SK-N-SH (cell line): Measurements from ENCODE around the gene ADH1B. TPM values are rescaled to one million over a fixed set of nuclear protein-coding genes. Genes with fewer than 3 reads are reported as not detected.

Source experiments
- CTCF ChIA-PET: fragments of 300-600, 350-600 bp; formaldehyde crosslinking; extraction: SDS; loops from one replicate; lab custom pipeline; 2021; lab: Yijun Ruan, JAX
- POLR2A ChIA-PET: fragments of 350-600 bp; sonication (Branson Sonifier 250); formaldehyde crosslinking; extraction: SDS; loops from one replicate; lab custom pipeline; 2020; ENCODE audit warnings: antibody characterized with exemption, inconsistent platforms; lab: Yijun Ruan, JAX
- DNase-seq: peaks from one replicate; pipeline ENCODE4 v3.0.0; 2012
- H2AFZ ChIP-seq: fragments of 200-600 bp; sonication (generic); 2 replicates; pipeline ENCODE4 v1.8.1; 2016; ENCODE audit warnings: antibody characterized with exemption, mild to moderate bottlenecking, low read depth
- H3F3A ChIP-seq: fragments of 200-600 bp; sonication (generic); replicated peaks from 2 replicates; pipeline ENCODE3; 2016; ENCODE audit warnings: antibody characterized with exemption, mild to moderate bottlenecking; ENCODE audit not compliant: insufficient read depth
- H3K27ac ChIP-seq, 2 experiments: fragments of 200-500 bp in 1 of 2; fragments of 200-600 bp in 1 of 2; sonication (Bioruptor generic) in 1 of 2; sonication (generic), shearing (Covaris generic) in 1 of 2; 2 replicates each; pipeline versions ENCODE4 v1.5.1 to v1.6.1; 2014 to 2016; ENCODE audit warnings: low read depth in 2 of 2, inconsistent platforms in 1 of 2, low read length in 1 of 2, mild to moderate bottlenecking in 1 of 2, mixed read lengths in 1 of 2
- H3K27me3 ChIP-seq: fragments of 200-600 bp; sonication (generic), shearing (Covaris generic); 2 replicates; pipeline ENCODE4 v1.6.1; 2016; ENCODE audit warnings: mixed run types; ENCODE audit not compliant: insufficient read depth
- H3K36me3 ChIP-seq, 2 experiments: fragments of 200-500 bp in 1 of 2; fragments of 200-600 bp in 1 of 2; sonication (Bioruptor generic) in 1 of 2; sonication (generic) in 1 of 2; replicated peaks in 1 of 2; 2 replicates each; pipeline versions ENCODE3 to v1.5.1; 2014 to 2016; ENCODE audit warnings: low read length in 1 of 2, mild to moderate bottlenecking in 1 of 2; ENCODE audit not compliant: insufficient read depth in 2 of 2, control insufficient read depth in 1 of 2
- H3K4me1 ChIP-seq, 2 experiments: fragments of 200-500 bp in 1 of 2; fragments of 200-600 bp in 1 of 2; sonication (Bioruptor generic) in 1 of 2; sonication (generic), shearing (Covaris generic) in 1 of 2; 2 replicates each; pipeline versions ENCODE4 v1.5.1 to v1.6.1; 2014 to 2016; ENCODE audit warnings: low read depth in 1 of 2, low read length in 1 of 2, mixed run types in 1 of 2; ENCODE audit not compliant: insufficient read depth in 2 of 2, control insufficient read depth in 1 of 2
- H3K4me2 ChIP-seq: fragments of 200-600 bp; sonication (generic), shearing (Covaris generic); 2 replicates; pipeline ENCODE4 v1.6.1; 2017; ENCODE audit warnings: mixed run types
- H3K4me3 ChIP-seq, 2 experiments: fragments of 200-500 bp in 1 of 2; fragments of 200-600 bp in 1 of 2; sonication (Bioruptor generic) in 1 of 2; sonication (generic), shearing (Covaris generic) in 1 of 2; 2 replicates each; pipeline versions ENCODE4 v1.5.1 to v1.8.1; 2014 to 2016; ENCODE audit warnings: low read depth in 2 of 2, inconsistent platforms in 1 of 2, low read length in 1 of 2, mild to moderate bottlenecking in 1 of 2, mixed read lengths in 1 of 2, moderate library complexity in 1 of 2
- H3K79me2 ChIP-seq: fragments of 200-600 bp; sonication (generic); 2 replicates; pipeline ENCODE4 v1.8.1; 2017; ENCODE audit warnings: mild to moderate bottlenecking; ENCODE audit not compliant: insufficient read depth
- H3K9ac ChIP-seq: fragments of 200-600 bp; sonication (generic); 2 replicates; pipeline ENCODE4 v1.6.1; 2017; ENCODE audit warnings: mixed run types
- H3K9me2 ChIP-seq: fragments of 200-600 bp; sonication (generic); 2 replicates; pipeline ENCODE4 v1.6.1; 2017; ENCODE audit warnings: mixed run types
- H3K9me3 ChIP-seq: fragments of 200-600 bp; sonication (generic); 2 replicates; pipeline ENCODE4 v1.6.1; 2017; ENCODE audit warnings: mixed run types, mild to moderate bottlenecking, moderate library complexity
- H4K20me1 ChIP-seq: fragments of 200-600 bp; sonication (generic); 2 replicates; pipeline ENCODE4 v1.6.1; 2017; ENCODE audit warnings: mild to moderate bottlenecking, mixed run types; ENCODE audit not compliant: insufficient read depth
- CHD2 ChIP-seq: fragments of 150-350 bp; IDR thresholded peaks from 2 replicates; pipeline ENCODE4 v1.6.1; 2018; ENCODE audit warnings: low read length; ENCODE audit not compliant: partially characterized antibody
- ELF1 ChIP-seq: IDR thresholded peaks from 2 replicates; pipeline ENCODE4 v1.4.0; 2012
- EP300 ChIP-seq, 2 experiments: IDR thresholded peaks; 2 replicates each; pipeline versions ENCODE4 v1.4.0 to v1.6.1; 2012; ENCODE audit warnings: borderline replicate concordance in 1 of 2, low read depth in 1 of 2, low read length in 1 of 2
- FOSL2 ChIP-seq: IDR thresholded peaks from 2 replicates; pipeline ENCODE4 v1.4.0; 2012; ENCODE audit warnings: low read depth, mild to moderate bottlenecking, moderate library complexity, borderline replicate concordance
- FOXJ3 ChIP-seq: sonication (generic); formaldehyde crosslinking; IDR thresholded peaks from 2 replicates; pipeline ENCODE4 v1.5.1; 2020; ENCODE audit warnings: mild to moderate bottlenecking, missing genetic modification reagents
- GABPA ChIP-seq: IDR thresholded peaks from 2 replicates; pipeline ENCODE4 v1.4.0; 2012; ENCODE audit warnings: low read depth, mild to moderate bottlenecking
- GATA2 ChIP-seq: sonication (generic); formaldehyde crosslinking; IDR thresholded peaks from 2 replicates; pipeline ENCODE4 v1.5.0; 2020; ENCODE audit warnings: mild to moderate bottlenecking, missing genetic modification reagents
- JUND ChIP-seq: IDR thresholded peaks from 2 replicates; pipeline ENCODE4 v1.4.0; 2012
- POLR2AphosphoS5 ChIP-seq: IDR thresholded peaks from 2 replicates; pipeline ENCODE4 v1.6.1; 2012; ENCODE audit warnings: low read depth, low read length
- SIN3A ChIP-seq: IDR thresholded peaks from 2 replicates; pipeline ENCODE4 v1.6.1; 2012; ENCODE audit warnings: low read depth, mild to moderate bottlenecking, low read length, moderate library complexity, borderline replicate concordance
- WGBS: methylation state at CpG from one replicate; pipeline ENCODE4 v1.1.6; 2017; ENCODE audit warnings: low lambda C conversion rate; 5-methylcytosine and 5-hydroxymethylcytosine counted together
- polyA plus RNA-seq, 3 experiments: library from polyadenylated mRNA; depleted of rRNA; stranded (reverse); fragments of >200 nt; gene quantifications; 2 replicates each; pipeline ENCODE4 v1.2.3, GENCODE V29; 2012
- TF ChIP-seq, protein P1 (sequence below): fragments of 200-600 bp; sonication (generic); IDR thresholded peaks from 2 replicates; pipeline ENCODE4 v1.6.1; 2017; ENCODE audit warnings: antibody characterized with exemption, mild to moderate bottlenecking, moderate library complexity
- TF ChIP-seq, protein P2 (sequence below): fragments of 150-350 bp; IDR thresholded peaks from 2 replicates; pipeline ENCODE4 v1.6.1; 2017; ENCODE audit warnings: antibody characterized with exemption, low read length, low read depth, borderline replicate concordance
- TF ChIP-seq, protein P3 (sequence below): IDR thresholded peaks from 2 replicates; pipeline ENCODE4 v1.4.0; 2012; ENCODE audit warnings: low read depth, borderline replicate concordance

The ADH1B gene
- polyA plus RNA-seq, 1 of the 3 experiments (the other 2 are of a cell fraction) = not detected

DNA sequence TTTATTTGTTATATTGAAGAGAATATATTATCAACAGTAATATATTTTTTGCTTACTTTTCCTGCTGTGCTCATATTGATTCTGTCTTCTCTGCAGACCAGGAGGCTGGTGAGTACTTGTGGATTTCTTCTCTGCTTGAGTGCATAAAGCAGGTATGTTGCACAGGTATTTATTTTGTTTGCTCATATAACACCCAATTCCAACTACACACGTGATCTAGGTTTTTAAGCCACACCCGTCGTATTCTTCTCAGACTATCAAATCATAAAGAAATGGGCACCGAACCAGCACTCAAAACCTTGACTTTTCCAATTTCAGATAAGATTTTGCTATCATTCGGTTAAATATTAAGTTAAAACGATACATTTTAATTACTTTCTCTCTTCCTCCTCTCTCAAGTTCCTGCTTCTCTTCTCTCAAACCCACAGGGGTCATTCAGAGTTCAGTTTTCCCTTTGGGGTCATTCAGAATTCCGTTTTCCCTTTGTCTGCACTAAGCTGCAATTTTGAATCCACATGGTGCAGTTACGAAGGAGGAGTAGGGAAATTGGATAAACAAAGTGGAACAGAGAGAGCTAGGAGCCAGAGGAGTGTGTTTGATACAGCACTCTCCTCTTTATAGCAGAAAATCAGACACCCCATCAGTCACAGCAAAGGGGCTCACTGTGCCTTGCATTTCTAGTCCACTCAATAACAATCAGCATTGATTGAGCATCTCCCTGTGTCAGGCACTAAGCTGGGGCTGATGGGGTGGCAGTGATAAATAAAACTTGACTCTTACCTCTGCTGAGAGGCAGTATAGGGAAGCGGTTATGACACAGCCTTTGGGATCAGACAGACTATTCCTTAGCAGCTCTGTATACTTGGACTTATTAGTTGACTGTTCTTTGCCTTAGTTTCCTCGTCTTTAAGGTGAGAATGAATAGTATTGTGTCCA, 31.7 kb upstream of the ADH1B start, which contains the start of gene ADH1C:
Gene ADH1C, minus strand, starts transcription at position 145 of the 936 bp plus-strand sequence. Its CDS starts 71 bp downstream, at position 74.
- H3K9me2 ChIP-seq = 0 out of 2 replicates have a peak, but pooled peaks cover 2% of the 10 kb centered on the region
- H4K20me1 ChIP-seq = no peaks in the 10 kb centered on the region
- no peak within 1 kb of the TSS for H3K27ac ChIP-seq
- no peak within 1 kb of the TSS for H2AFZ ChIP-seq
- no peaks in the 10 kb centered on the region for H3F3A ChIP-seq
- no peak within 1 kb of the TSS for H3K9ac ChIP-seq
- no peaks in the 10 kb centered on the region for H3K4me1 ChIP-seq
- H3K9me3 ChIP-seq = no peaks in the 10 kb centered on the region
- ChIA-PET POLR2A (no interaction called here), CTCF (no interaction called here)
- H3K27me3 ChIP-seq = no peaks in the 10 kb centered on the region
- DNase-seq = no peak
- no peaks in the 10 kb centered on the region for H3K79me2 ChIP-seq
- no peaks in the 10 kb centered on the region for H3K36me3 ChIP-seq
- H3K4me2 ChIP-seq = peak within 1 kb of the TSS; percentile 24; the same call in 1 of the 2 replicates
- 14% methylated on average over 10 of the region's 10 CpGs for WGBS
- TF ChIP-seq EP300 (IDR thresholded peaks at IDR 0.05; ENCODE audit: borderline replicate concordance in 1 of 2, low read depth in 1 of 2, low read length in 1 of 2) = no peak
- no peak for TF ChIP-seq POLR2AphosphoS5
- TF ChIP-seq GATA2 (CRISPR knock-in tag) = no peak
- TF ChIP-seq, protein P1, sequence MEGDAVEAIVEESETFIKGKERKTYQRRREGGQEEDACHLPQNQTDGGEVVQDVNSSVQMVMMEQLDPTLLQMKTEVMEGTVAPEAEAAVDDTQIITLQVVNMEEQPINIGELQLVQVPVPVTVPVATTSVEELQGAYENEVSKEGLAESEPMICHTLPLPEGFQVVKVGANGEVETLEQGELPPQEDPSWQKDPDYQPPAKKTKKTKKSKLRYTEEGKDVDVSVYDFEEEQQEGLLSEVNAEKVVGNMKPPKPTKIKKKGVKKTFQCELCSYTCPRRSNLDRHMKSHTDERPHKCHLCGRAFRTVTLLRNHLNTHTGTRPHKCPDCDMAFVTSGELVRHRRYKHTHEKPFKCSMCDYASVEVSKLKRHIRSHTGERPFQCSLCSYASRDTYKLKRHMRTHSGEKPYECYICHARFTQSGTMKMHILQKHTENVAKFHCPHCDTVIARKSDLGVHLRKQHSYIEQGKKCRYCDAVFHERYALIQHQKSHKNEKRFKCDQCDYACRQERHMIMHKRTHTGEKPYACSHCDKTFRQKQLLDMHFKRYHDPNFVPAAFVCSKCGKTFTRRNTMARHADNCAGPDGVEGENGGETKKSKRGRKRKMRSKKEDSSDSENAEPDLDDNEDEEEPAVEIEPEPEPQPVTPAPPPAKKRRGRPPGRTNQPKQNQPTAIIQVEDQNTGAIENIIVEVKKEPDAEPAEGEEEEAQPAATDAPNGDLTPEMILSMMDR = no peak
- no peak for TF ChIP-seq FOSL2
- TF ChIP-seq GABPA = no peak
- H3K4me3 ChIP-seq = no peak within 1 kb of the TSS

DNA sequence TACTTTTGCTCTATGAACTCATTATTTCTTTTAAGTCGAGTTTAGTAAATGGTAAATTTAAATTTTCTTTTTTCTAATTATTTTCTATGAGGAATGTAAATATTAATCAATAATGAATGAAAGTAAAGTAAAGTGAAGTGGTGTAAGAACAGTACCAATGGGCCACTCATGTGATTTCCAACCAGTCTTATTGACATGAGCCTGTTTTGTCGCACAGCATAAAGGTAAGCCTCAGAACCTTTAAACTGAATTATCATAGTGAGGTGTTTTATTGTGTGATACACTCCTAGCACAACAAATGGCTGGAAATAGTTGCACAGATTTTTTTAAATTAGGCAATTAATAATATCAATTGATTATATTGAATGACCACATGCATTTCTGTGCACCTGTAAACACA, 30.3 kb upstream of the ADH1B start:
- H3K4me2 ChIP-seq = no peak overlapping the region

More for the DNA sequence above, 30.3 kb upstream of the ADH1B start:
- no peaks in the 10 kb centered on the region for H3K79me2 ChIP-seq
- POLR2A ChIA-PET = no interaction called here
- H3K9me2 ChIP-seq = 0 out of 2 replicates have a peak, but pooled peaks cover 2% of the 10 kb centered on the region
- H3K36me3 ChIP-seq = no peaks in the 10 kb centered on the region
- H4K20me1 ChIP-seq = no peaks in the 10 kb centered on the region
- H3K4me3 ChIP-seq = no peak overlapping the region
- no peak overlapping the region for H3K9ac ChIP-seq
- H2AFZ ChIP-seq = no peak overlapping the region
- CTCF ChIA-PET = no interaction called here
- 17% methylated on average over 2 of the region's 2 CpGs for WGBS
- no peaks in the 10 kb centered on the region for H3K4me1 ChIP-seq
- no peaks in the 10 kb centered on the region for H3K9me3 ChIP-seq
- no peaks in the 10 kb centered on the region for H3K27me3 ChIP-seq
- no peak for DNase-seq
- no peaks in the 10 kb centered on the region for H3F3A ChIP-seq
- no peak for TF ChIP-seq CHD2
- TF ChIP-seq, protein P2, sequence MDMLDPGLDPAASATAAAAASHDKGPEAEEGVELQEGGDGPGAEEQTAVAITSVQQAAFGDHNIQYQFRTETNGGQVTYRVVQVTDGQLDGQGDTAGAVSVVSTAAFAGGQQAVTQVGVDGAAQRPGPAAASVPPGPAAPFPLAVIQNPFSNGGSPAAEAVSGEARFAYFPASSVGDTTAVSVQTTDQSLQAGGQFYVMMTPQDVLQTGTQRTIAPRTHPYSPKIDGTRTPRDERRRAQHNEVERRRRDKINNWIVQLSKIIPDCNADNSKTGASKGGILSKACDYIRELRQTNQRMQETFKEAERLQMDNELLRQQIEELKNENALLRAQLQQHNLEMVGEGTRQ = no peak
- TF ChIP-seq FOXJ3 (CRISPR knock-in tag) = no peak
- no peak for TF ChIP-seq ELF1
- TF ChIP-seq SIN3A = no peak
- no peak for TF ChIP-seq JUND
- TF ChIP-seq, protein P3, sequence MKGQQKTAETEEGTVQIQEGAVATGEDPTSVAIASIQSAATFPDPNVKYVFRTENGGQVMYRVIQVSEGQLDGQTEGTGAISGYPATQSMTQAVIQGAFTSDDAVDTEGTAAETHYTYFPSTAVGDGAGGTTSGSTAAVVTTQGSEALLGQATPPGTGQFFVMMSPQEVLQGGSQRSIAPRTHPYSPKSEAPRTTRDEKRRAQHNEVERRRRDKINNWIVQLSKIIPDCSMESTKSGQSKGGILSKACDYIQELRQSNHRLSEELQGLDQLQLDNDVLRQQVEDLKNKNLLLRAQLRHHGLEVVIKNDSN = no peak
- no peak overlapping the region for H3K27ac ChIP-seq
